ENCODE measurements around the gene IZUMO2.
"Not testable (repeated sequence)": the region's sequence is repeated elsewhere in the genome, so short reads cannot be mapped to it uniquely, and the experiment has no call there.

IZUMO2 gene

GRCh38 chr19:50134777-50135719, 28.0 kb downstream of the IZUMO2 start:
- H3K4me2 ChIP-seq (ENCODE audit: insufficient read depth, low read length); H3K79me2 ChIP-seq (ENCODE audit: insufficient read depth, low read length); H2AFZ ChIP-seq (ENCODE audit: low read depth, low read length); H3K36me3 ChIP-seq (ENCODE audit: insufficient read depth, low read length); DNase-seq; H3K9ac ChIP-seq (ENCODE audit: low read depth, low read length); H3K27me3 ChIP-seq (ENCODE audit: insufficient read depth, low read length, poor library complexity); ATAC-seq (ENCODE audit: insufficient read depth, low read depth); H3K4me1 ChIP-seq (ENCODE audit: insufficient read depth, low read length); H3K9me3 ChIP-seq (ENCODE audit: insufficient read depth, low read length, severe bottlenecking); H3K27ac ChIP-seq (ENCODE audit: low read length); H4K20me1 ChIP-seq (ENCODE audit: insufficient read depth, low read length); H3K4me3 ChIP-seq (ENCODE audit: low read depth in 1 of 2, low read length in 2 of 2): not testable (repeated sequence)

- H3K4me3 ChIP-seq (ENCODE audit: low read depth in 1 of 2, low read length in 2 of 2); H3K27me3 ChIP-seq (ENCODE audit: insufficient read depth, low read length, poor library complexity); H3K79me2 ChIP-seq (ENCODE audit: insufficient read depth, low read length); H4K20me1 ChIP-seq (ENCODE audit: insufficient read depth, low read length); H3K27ac ChIP-seq (ENCODE audit: low read length); H3K9me3 ChIP-seq (ENCODE audit: insufficient read depth, low read length, severe bottlenecking); ATAC-seq (ENCODE audit: insufficient read depth, low read depth); H3K36me3 ChIP-seq (ENCODE audit: insufficient read depth, low read length); H3K4me2 ChIP-seq (ENCODE audit: insufficient read depth, low read length); DNase-seq; H2AFZ ChIP-seq (ENCODE audit: low read depth, low read length); H3K4me1 ChIP-seq (ENCODE audit: insufficient read depth, low read length); H3K9ac ChIP-seq (ENCODE audit: low read depth, low read length): not testable (repeated sequence)
These were observed 29.3 kb downstream of the IZUMO2 start for GRCh38 chr19:50133518-50134492.

- ATAC-seq (ENCODE audit: insufficient read depth, low read depth); H3K9me3 ChIP-seq (ENCODE audit: insufficient read depth, low read length, severe bottlenecking); H3K27me3 ChIP-seq (ENCODE audit: insufficient read depth, low read length, poor library complexity); H3K4me3 ChIP-seq (ENCODE audit: low read depth in 1 of 2, low read length in 2 of 2); H3K4me2 ChIP-seq (ENCODE audit: insufficient read depth, low read length); H4K20me1 ChIP-seq (ENCODE audit: insufficient read depth, low read length); H3K9ac ChIP-seq (ENCODE audit: low read depth, low read length); H3K27ac ChIP-seq (ENCODE audit: low read length); H3K79me2 ChIP-seq (ENCODE audit: insufficient read depth, low read length); DNase-seq; H2AFZ ChIP-seq (ENCODE audit: low read depth, low read length); H3K4me1 ChIP-seq (ENCODE audit: insufficient read depth, low read length); H3K36me3 ChIP-seq (ENCODE audit: insufficient read depth, low read length): not testable (repeated sequence)
These were observed 59.1 kb downstream of the IZUMO2 start for GRCh38 chr19:50104012-50104411.

- not testable (repeated sequence) for H3K4me3 ChIP-seq (ENCODE audit: low read depth in 1 of 2, low read length in 2 of 2); H3K27ac ChIP-seq (ENCODE audit: low read length); ATAC-seq (ENCODE audit: insufficient read depth, low read depth); H3K79me2 ChIP-seq (ENCODE audit: insufficient read depth, low read length); H3K9me3 ChIP-seq (ENCODE audit: insufficient read depth, low read length, severe bottlenecking); H3K4me2 ChIP-seq (ENCODE audit: insufficient read depth, low read length); DNase-seq; H2AFZ ChIP-seq (ENCODE audit: low read depth, low read length); H3K36me3 ChIP-seq (ENCODE audit: insufficient read depth, low read length); H4K20me1 ChIP-seq (ENCODE audit: insufficient read depth, low read length); H3K9ac ChIP-seq (ENCODE audit: low read depth, low read length); H3K27me3 ChIP-seq (ENCODE audit: insufficient read depth, low read length, poor library complexity); H3K4me1 ChIP-seq (ENCODE audit: insufficient read depth, low read length)
These were observed 59.7 kb downstream of the IZUMO2 start for GRCh38 chr19:50103405-50103804.

Data from DND-41 (cell line).